ENCODE data around the gene MPPED2.

MPPED2 gene

DNA sequence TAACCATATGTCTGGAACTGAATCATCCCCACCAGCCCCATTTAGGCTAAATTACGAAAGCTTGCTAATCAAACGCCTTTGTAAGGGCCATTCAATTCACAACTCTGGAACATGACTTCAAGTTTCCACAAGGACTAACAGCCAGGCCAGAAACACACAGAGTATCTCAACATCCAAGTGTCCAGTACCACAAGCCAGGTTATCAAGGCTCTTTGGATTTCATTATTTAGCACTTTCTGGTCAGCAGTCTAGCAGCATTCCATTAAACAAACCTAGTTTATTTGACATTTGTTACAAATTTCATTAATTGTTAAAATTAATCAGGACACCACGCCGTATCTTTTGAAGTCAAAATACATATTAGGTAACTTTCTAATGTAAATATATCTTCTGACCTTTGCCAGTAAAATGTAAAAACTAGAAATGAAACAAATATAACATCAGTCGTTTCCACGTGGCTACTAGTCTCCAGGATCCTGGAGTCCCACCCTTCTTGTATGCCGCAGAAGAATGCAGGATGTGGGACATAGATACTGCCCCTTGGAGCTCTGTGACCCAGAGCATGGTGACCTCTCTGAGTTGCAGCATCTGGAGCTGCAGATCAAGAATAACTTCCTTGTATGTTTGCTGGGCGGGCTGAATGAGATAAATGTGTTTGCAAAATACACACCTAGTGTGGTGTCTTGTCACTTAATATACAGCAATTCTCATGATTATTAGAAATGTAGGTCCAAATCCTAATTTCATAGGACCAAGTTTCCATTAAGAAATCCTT, 64.7 kb downstream of the MPPED2 start:
- TF ChIP-seq, protein P1, sequence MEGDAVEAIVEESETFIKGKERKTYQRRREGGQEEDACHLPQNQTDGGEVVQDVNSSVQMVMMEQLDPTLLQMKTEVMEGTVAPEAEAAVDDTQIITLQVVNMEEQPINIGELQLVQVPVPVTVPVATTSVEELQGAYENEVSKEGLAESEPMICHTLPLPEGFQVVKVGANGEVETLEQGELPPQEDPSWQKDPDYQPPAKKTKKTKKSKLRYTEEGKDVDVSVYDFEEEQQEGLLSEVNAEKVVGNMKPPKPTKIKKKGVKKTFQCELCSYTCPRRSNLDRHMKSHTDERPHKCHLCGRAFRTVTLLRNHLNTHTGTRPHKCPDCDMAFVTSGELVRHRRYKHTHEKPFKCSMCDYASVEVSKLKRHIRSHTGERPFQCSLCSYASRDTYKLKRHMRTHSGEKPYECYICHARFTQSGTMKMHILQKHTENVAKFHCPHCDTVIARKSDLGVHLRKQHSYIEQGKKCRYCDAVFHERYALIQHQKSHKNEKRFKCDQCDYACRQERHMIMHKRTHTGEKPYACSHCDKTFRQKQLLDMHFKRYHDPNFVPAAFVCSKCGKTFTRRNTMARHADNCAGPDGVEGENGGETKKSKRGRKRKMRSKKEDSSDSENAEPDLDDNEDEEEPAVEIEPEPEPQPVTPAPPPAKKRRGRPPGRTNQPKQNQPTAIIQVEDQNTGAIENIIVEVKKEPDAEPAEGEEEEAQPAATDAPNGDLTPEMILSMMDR (IDR thresholded peaks at IDR 0.05; ENCODE audit: insufficient read depth, low read depth, low read length, missing control alignments) = no peak
- DNase-seq (ENCODE audit: low read depth) = no peak

DNA sequence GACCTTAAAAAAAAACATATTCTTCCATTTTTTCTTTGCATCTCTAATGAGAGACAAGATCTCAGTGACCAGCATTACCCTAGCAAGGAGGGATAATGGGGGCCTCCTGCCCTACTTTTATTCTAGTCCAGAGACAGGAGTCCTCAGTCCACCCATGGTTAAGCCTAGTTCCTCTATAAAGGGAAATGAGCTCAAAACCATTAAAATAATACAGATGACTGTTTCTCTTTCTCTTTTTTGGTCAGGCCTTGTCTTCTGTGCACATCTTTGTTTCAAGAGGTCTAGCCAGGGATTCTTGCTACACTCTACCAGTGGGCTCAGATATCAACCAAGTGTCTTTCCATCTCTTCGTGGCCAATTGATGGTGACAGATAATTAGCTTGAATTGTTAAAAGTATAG, 73.1 kb downstream of the MPPED2 start:
- DNase-seq (ENCODE audit: low read depth) = no peak
- TF ChIP-seq, protein P1 (IDR thresholded peaks at IDR 0.05; ENCODE audit: insufficient read depth, low read depth, low read length, missing control alignments) = no peak
- no peak overlapping the region for H3K4me3 ChIP-seq (ENCODE audit: low read depth, low read length)

More for the DNA sequence above, 64.7 kb downstream of the MPPED2 start:
- no peak overlapping the region for H3K4me3 ChIP-seq (ENCODE audit: low read depth, low read length)

DNA sequence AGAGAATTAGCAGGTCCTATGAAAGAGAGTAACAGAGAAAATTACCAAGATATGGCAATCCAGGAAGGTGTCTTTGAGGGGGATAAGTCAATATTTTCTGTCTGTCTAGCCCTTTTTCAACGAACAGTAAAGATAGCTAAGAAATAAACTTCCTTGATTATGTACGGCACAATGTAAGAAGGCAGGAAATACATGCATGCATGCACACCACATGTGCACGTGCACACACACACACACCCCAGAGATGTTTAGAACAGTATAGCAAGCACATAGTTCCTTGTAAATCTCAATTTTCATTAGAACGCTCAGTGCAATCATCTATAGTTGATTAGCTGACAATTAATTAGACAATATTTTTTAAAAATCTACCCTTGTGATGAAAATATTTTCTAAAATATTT, 74.7 kb downstream of the MPPED2 start:
- no peak overlapping the region for H3K4me3 ChIP-seq (ENCODE audit: low read depth, low read length)
- TF ChIP-seq, protein P1 (IDR thresholded peaks at IDR 0.05; ENCODE audit: insufficient read depth, low read depth, low read length, missing control alignments) = no peak
- no peak for DNase-seq (ENCODE audit: low read depth)

DNA sequence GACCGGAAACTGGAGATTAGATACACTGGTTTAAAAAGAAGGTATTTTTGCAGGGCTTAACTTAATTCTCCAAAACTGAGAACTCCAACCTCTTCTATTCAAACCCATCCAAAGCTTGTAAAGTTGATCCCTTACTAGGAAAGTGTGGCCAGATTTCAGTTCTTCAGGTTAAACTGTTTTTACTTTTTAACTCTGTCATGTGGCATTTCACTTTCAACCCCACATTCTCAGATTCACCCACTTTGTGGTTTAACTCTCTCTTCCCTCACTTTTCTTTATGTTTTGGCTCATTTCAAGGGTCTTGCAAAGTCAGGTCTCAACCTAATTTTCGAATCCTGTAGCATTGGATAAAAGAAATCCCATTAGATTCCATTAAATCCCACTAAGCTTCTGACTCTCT, 75.4 kb downstream of the MPPED2 start:
- no peak overlapping the region for H3K4me3 ChIP-seq (ENCODE audit: low read depth, low read length)
- no peak for DNase-seq (ENCODE audit: low read depth)
- TF ChIP-seq, protein P1 (IDR thresholded peaks at IDR 0.05; ENCODE audit: insufficient read depth, low read depth, low read length, missing control alignments) = no peak

DNA sequence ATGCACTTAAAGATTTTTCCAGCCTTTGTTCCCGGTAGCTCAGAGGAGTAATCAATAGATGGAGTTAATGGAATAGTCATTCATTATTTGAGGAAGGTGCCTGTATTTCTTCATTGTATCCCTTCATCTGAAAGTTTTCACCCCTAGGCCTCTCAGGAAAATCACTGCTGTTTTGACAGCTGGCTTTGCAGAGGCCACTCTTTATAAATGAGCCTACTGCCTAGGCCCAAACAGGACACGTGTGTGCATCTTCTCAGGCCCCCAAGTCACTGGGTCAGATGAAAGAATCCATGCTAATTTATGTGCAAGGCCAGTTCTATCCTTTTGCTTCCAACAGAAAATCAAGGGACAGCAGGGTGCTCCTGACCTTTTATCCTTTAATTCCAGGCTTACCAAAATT, 76.8 kb downstream of the MPPED2 start:
- no peak for DNase-seq (ENCODE audit: low read depth)
- H3K4me3 ChIP-seq (ENCODE audit: low read depth, low read length) = no peak overlapping the region
- TF ChIP-seq, protein P1 (IDR thresholded peaks at IDR 0.05; ENCODE audit: insufficient read depth, low read depth, low read length, missing control alignments) = no peak

DNA sequence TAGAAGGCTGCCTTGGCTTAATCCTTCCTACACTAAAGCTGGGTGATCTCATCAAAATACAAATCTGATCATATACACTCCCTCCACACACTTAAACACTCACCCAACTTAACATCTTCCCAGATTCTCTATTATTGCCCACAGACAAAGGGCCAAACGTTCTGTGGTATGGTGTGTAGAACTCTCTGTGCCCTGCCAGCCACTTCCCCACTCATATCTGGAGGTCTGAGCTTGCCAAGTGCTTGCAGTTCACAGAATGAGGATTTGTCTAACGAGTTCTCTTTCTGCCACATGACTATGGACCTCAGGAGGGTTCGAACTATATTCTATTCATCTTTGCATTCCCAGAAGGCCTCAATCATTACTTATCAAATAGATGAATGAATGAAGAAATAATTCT, 77.6 kb downstream of the MPPED2 start:
- H3K4me3 ChIP-seq (ENCODE audit: low read depth, low read length) = no peak overlapping the region
- TF ChIP-seq, protein P1 (IDR thresholded peaks at IDR 0.05; ENCODE audit: insufficient read depth, low read depth, low read length, missing control alignments) = no peak
- no peak for DNase-seq (ENCODE audit: low read depth)

DNA sequence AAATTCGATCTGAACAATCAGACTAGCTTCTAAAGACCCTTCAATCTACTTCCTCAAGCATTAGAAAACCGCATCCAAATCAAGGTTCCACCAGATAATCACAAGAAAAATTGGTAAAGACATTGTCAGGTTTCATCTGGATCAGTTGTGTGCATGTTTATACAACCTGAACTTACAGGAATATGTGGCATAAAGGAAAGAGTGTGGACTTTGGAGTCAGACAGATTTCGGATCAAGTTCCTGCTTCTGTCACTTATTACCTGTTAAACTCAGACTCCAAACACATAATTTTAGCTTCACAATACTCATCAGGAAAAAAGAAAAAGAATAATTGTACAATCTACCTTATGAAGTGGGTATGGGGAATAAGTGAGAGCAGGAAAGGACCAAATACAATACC, 80.5 kb downstream of the MPPED2 start:
- H3K4me3 ChIP-seq (ENCODE audit: low read depth, low read length) = no peak overlapping the region
- TF ChIP-seq, protein P1 (IDR thresholded peaks at IDR 0.05; ENCODE audit: insufficient read depth, low read depth, low read length, missing control alignments) = no peak
- DNase-seq (ENCODE audit: low read depth) = no peak
